ENCODE results near the gene CDON. TPM values are rescaled to one million over a fixed set of nuclear protein-coding genes. Genes with fewer than 3 reads are reported as not detected.

Gene CDON
- total RNA-seq, 1 experiment from 2014 or later = 2.1 TPM

DNA sequence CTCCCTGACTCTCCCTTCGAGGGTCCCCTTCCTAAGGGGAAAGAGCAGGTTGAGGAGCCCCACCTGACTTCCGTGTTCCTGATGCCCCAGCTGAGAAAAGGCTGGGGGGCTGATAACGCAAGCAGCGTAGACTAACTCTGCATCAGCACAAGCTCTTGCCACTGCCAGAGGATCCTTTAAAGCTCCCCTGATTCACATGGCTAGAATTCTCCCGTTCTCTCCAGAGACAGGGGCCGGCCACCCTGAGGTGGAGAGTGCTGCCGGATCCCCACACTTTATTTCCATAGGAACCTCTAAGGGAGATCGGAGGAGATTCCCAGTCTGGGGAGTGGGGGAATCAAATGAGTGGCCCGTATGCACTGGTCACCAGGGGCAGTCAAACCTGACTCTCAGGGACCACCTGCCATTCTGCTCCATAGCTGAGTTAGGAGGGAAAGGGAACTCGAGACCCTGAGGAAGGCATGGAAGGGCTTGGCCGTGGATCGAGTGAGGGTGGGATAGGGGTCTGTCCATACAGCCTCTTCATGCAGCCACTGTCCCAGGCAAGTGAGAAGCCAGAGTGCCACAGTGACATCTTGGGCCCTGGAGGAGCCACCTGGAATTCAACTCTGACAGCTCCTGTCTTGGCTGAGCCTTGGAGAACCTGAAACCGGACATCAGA, 118.2 kb downstream of the CDON start:
- DNase-seq (ENCODE audit: low read depth) = no peak

DNA sequence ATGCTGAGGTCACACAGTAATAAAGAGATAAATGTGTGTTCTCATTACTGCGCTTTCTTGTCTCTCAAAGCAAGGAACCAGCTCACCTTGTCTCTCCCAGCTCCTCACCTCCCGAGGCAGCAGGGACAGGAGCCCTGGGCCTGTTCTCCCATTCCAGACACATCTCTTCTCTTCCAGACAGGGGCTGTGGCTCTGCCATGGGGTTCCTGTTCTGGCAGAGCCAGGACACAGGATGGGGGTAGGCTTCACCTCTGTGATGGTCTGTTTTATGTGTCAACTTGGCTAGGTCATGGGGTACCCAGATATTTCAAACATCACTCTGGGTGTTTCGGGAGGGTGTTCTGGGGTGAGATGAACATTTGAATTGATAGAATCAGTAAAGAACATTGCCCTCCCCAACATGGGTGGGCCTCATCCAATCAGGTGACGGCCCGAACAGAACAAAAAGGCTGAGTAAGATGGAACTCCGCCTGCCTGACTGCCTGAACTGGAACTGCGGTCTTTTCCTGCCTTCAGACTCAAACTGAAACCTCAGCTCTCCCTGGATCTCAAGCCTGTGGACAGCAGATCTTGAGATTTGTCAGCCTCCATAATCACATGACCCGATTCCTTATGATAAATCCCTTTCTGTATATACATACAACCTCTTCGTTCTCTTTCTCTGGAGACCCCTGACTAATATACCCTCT, 118.9 kb downstream of the CDON start:
- DNase-seq (ENCODE audit: low read depth) = no peak

DNA sequence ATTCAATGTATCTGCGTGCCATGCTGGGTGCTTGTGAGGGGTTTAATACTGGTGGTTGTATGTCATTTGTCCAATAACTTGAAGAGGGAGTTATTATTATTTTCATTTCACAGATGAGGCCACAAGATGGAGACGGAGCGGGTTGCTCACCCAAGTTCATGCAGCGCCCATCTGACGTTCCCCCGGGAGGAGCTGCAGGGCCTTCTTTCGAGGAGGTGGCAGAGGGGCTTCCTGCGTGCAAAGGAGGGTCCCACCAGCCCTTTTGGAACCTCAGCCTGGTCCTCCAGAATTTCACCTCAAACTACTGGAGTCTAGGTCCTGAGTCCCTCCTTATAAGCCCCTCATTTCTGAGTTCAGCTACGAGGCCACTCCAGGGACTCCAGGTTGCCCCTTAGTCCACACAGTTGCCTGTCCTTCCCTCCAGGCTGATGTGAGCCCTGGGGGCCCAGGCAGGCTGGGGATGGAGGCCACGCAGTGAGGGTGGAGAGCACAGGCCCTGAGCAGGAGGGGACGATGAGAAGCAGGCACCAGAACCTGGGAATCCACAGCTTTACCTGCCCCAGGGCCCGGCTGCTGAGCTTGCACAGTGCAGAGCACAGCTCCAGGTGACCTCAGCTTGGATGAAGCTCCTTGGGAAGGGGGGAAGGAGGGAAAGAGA, 119.8 kb downstream of the CDON start:
- no peak for DNase-seq (ENCODE audit: low read depth)

DNA sequence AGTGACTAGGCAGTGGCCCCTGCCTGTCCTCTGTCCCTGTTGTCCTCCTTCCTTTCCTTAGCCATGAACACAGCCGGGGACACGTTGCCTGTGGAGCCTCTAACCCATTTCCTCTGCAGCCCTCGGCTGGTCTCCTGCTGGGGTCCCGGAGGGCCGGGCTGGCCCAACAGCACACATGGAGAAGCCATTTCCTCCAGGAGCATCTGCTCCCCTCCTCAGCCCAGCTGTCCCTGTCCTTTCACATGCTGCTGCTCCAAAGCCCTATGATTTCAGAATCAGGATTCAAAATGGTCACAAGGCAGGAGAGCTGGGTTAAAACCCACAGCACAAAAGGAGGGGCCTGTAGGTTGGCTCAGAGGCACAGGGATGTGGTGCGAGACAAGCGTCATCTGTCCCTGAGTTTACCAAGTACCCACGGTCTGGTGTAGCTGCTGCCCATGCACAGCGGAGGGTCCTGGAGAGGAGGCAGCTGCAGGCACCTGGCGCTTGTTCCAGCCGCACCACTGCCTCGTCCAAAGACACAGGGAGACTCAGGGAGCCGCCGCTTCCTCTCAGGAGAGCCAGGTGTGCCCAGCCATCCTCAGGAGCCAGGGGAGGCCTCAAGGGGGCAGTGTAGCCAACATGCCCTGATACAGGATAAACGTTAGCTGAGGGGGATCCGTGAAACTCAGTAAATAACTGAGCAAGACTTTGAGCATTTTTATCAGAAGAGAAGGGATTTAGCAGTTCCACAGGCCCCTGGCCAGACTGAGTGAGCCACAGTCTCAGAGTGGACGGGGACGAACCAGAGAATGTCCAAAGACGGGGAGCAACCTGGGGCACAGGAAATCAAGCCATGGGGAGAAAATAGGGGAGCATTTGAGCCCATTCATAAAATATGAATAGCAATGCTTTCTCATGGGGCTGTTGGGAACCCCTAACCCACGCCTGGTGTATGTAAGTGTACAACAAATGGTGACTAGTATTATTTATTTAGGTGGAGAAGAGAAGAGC, 120.8 kb downstream of the CDON start:
- peak; percentile 48 for DNase-seq (ENCODE audit: low read depth)

DNA sequence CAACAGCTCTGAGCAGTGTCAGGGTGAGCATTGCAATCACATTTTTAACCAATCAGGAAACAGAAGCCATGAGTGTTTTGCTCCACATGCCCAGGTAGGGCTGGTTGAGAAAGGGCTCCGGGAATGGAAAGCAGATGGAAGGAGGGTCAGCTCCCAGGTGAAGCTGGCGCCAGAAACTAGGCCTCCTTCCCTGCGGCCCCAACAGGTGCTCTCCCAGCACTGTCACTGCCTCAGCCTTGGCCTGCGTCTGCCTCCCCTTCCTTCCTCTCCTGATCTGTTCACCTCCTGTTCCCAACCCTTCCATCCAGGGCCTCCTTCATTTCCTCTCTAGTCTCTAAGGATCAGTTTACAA, 121.4 kb downstream of the CDON start:
- no peak for DNase-seq (ENCODE audit: low read depth)

DNA sequence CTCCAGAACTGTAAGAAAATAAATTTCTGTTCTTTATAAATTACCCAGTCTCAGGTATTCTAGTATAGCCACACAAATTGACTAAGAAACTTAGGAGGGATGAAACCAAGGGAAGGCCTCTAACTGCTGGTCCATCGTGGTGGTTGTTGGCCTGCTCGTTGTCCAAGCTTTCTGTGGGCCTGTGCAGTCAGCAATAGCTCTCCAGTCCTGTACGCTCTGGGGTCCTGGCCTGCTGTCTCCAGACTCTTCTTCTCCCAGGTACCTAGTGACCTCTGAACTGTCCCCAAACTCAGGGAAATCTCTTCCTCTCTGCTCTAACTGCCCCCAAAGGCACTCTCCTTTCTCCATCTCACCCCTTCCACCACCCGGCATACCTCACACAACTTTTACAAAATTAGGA, 122.5 kb downstream of the CDON start:
- no peak for DNase-seq (ENCODE audit: low read depth)

DNA sequence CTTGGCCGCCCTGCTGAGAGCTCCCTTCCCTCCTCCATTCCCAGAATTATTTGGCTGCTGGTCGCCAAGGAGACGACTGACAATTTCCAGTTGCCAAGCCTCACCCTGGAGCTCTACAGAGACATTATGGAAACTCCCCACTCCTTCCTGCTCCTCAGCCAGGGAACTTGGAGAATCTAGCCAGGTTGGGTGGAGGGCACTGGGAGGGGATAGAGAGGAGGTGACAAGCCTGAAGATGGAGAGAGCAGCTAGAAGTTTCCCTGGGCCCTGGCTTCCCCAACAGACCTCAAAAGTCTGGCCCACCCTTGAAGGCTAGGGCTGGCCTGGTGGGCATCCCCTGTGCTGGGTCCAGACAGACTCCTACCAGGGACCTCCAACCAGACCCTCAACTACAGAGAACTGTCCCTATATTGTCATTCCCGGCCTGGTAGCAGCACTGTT, 123.6 kb downstream of the CDON start:
- DNase-seq (ENCODE audit: low read depth) = no peak

DNA sequence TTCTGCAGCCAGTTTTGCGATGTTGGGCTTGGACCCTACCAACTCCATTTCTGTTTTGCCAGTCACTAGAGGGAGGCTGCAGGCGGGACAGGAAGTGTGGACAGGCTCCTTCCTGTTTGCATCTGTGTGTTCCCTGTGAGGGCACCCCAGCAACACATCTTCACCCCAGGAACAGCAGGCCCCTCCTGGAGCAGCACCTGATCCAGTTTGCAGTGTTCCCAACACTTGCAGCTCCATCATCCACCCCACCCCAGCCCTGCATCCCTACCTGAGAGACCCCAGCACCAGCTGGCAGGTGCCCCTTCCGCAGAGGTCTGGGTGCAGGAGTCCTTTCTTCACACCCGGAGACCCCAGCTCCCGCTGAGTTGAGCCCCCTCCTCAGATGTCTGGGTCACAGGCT, 124.2 kb downstream of the CDON start:
- DNase-seq (ENCODE audit: low read depth) = no peak

DNA sequence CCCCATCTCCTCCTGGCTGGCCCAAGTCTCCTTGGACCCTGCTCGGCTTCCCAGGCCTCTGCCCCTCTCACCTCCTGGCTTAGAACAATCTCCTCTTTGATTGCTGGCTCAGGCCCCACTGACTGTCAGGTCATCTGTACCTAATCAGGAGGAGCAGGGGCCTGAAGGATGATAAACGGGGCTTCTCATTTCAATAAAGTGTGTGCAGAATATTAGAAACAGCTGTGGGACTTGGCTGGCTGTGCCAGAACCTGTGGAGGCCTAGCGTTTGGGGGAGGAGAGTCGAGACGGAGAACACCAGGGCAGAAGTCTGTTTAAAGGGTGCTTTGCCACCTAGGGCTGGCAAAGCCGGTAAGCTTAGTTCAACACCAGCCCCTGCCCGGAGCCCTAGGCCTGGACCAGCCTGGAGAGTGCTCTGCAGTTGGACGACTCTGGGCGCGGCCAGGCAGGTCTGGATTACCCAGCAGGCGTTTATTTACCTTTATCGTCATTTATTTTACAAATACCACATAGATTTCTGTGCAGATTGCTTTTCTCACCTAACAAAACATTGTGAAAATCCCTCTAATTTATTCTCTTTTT, 127.0 kb downstream of the CDON start:
- no peak for DNase-seq (ENCODE audit: low read depth)

DNA sequence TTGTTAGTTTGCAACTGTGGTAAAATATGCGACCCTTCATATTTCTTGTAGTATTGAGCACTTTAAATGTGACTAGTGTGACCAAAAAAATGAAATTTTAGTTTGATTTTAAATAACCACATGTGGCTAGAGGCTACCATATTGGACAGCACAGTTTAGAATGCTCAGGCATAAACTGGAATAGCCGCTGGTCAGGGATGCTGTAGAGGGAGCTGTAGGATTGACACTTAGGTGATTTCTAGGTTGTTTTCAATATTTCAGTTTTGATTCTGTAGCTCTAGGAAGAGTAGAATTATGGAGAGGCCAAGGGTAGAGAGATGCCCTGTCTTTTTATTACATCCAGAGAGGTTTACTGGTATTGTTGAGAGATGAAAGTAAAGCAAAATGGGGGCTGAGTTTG, 127.6 kb downstream of the CDON start:
- DNase-seq (ENCODE audit: low read depth) = no peak

DNA sequence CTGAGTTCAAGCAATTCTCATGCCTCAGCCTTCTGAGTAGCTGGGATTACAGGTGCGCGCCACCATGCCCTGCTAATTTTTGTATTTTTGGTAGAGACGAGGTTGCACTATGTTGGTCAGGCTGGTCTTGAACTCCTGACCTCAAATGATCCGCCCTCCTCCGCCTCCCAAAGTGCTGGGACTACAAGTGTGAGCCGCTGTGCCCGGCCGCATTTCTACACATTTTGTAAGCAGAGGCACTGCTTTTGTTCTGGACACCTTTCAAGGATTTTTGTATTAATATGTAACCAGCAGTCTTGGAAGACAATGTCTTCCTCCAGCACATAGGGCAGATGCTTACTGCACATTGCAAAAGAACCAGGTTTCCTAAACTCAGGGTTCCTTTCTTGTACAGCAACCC, 128.2 kb downstream of the CDON start:
- no peak for DNase-seq (ENCODE audit: low read depth)

DNA sequence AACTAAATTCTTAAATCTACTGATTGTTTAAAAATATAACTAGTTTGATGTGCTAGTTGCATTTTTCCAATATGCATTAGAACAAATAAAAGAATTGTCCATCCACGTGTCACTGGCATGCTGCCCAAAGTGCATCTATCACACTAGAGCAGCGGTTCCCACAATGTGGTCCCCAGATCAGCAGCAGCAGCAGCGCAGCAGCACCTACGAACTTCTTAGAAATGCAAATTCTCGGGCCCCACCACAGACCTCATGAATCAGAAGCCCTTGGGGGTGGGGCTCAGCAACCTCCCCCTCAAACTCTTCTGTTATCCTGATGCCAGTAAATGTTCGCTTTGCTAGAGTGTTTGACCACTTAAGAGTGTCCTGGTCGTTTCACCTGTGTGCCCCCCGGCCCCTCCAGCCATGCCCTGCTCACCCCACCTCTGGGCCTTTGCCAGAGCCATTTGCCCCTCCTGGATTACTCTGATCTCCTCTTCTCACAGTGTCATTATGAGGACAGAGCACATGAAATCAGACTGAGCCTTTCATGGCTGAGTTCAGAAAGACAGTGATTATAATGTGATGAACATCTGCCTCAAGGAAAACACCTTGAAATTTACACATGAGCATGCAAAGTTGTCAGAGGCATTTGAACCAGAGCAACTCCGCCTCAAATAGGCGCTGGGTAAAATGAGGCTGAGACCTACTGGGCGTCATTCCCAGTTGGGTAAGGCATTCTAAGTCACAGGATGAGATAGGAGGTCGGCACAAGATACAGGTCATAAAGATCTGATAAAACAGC, 129.4 kb downstream of the CDON start:
- DNase-seq (ENCODE audit: low read depth) = no peak

DNA sequence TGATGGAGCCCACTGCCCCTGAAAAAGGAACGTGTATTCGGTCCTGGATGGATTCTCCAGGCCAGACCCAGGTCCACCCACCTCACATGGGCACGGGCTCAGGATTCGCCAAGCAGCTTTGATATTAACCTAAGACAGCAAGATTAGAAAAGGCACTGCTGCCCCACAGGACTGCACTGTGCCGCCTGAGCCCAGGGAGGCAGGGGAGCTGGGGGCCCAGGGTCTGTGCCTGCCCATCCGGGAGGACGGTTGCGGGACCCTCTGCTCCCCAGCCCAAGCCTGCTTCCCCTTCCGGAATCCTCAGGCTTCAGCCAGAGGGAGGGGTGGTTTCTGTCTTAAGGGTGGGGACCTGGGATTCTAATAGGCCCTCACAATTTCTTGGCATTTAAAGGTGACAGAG, 130.4 kb downstream of the CDON start:
- DNase-seq (ENCODE audit: low read depth) = no peak

DNA sequence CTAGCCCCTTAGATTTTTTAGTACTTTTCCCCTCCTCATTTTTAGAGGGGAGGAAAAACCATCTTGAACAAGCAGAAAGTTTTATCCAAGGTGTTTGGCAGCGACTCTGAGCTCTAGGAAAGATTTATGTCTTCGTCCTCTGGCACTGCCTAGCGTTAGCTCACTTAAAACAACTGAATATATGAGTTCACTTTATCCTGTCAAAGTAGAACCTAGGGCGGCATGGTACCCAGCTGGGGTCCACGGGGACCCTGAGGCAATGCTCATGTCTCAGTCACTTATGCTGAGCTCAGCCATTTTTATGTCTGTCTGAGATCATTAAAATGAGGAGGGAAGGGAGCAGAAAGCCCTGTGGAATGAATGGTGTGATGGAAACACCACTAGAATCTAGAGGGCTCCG, 131.0 kb downstream of the CDON start:
- no peak for DNase-seq (ENCODE audit: low read depth)

DNA sequence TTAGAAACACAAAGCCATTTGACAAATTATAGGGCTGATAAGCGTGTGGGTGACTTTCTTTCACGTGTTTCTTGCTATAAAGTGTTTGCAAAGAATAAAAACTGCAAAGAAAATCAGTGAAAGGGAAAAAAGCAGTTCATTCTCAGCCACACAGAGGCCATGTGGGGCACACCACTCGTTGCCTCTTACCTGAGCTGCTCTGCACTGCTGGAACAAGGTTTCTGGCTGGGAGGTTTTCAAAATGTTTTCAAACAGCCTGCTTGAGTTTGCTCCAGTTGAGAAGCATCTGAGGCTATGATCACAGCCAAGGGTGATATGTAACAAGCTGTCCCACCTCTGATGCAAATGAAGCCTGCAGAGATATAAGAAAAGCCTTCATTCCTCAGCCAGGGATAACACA, 131.6 kb downstream of the CDON start:
- DNase-seq (ENCODE audit: low read depth) = no peak

DNA sequence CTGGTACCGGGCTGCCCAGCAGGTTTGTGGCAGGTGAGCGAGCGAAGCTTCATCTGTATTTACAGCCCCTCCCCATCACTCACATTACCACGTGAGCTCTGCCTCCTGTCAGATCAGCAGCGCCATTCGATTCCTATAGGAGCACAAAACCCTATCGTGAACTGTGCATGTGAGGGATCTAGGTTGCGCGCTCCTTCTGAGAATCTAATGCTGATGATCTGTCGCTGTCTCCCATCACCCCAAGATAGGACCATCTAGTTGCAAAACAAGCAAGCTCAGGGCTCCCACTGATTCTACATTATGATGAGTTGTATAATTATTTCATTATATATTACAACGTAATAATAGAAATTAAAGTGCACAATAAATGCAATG, 132.6 kb downstream of the CDON start:
- no peak for DNase-seq (ENCODE audit: low read depth)

DNA sequence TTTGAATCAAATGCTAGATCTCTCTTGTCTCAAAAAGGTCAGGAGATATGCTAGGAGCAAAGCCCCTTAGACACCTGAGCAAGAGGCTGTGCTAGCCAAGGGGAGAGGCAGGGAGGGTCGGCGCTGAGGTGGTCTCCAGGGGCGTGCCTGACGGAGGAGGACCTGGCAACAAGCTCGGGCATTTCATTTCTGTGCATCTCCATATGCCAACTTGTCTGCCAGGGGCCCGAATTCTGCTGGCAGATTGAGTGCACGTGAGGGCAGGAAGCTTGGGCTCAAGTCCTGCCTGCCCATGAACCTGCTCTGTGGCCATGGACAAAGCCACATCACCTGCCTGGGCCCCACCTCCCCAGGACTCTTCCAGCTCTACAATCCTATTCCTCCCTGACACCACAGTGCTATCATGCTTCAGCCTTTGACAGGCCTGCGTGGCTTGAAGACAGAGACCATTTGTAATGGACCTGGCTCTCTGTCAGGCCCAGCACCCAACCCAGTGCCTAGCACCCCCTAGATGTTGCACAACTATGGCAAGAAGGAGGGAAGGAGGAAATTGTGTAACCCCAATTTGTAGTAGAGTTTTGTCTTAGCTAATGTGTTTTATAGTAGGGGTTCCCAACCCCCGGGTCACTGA, 133.1 kb downstream of the CDON start:
- DNase-seq (ENCODE audit: low read depth) = no peak

DNA sequence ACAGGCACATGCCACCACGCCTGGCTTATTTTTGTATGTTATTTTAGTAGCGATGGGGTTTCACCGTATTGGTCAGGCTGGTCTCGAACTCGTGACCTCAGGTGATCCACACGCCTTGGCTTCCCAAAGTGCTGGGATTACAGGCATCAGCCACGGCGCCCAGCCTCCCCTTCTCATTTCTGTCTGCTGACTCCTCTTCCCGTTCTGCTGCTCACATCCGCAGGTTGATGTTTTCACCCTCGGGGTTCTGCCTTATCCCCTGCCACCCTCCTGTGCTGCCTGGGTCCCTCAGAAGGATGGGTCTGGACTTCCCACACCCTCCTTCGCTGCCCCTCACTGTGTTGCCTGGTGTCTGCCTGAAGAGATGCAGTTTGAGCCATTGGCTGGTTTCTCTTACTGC, 136.0 kb downstream of the CDON start:
- no peak for DNase-seq (ENCODE audit: low read depth)

DNA sequence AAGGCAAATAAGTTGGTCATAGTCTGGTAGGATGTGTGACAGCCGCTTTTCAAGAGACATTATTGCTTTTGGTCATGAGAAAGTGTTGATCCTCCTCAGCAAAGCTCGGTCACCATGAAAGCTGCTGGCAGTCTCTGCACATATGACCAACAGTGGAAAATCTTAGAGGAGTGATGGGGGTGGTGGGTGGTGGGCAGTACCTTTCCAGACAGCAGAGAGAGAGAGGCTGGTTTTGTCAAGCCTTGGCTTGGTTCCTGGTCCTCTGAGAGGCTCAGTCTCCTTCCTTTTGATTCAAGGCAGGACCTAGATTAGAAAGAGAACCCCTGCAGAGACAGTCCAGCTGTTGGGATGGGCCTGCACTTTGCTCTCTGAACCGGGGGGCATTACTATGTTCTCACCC, 136.9 kb downstream of the CDON start:
- no peak for DNase-seq (ENCODE audit: low read depth)

DNA sequence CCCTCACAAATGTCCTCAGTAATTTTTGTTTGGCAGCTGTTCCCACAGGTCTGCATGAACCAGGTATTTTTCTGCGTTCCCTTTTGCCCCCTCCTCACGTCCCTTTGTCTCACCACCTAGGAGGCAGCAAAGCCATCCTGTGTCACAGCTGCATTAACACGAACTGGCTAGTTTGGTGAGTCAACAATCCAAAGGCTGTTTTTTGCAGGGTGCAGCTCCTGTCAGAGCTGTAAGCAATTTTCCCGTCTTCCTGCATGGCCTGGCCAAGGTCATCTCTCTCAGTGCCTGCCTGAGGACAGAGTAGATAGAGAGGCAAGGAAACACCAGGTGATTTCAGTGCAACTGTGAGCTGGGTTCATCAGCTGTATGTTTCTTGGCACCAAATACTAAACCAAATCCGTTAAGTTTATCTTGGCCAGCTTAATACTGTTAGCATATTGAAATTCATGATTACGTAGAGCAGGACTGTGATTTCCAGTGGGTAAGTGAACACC, 137.4 kb downstream of the CDON start:
- no peak for DNase-seq (ENCODE audit: low read depth)

All from Daoy (cell line).